ENCODE results near the gene MTHFSD. TPM values are rescaled to one million over a fixed set of nuclear protein-coding genes. Genes with fewer than 3 reads are reported as not detected.

MTHFSD gene
- total RNA-seq, 1 donor from 2014 or later = 12.2 TPM

DNA sequence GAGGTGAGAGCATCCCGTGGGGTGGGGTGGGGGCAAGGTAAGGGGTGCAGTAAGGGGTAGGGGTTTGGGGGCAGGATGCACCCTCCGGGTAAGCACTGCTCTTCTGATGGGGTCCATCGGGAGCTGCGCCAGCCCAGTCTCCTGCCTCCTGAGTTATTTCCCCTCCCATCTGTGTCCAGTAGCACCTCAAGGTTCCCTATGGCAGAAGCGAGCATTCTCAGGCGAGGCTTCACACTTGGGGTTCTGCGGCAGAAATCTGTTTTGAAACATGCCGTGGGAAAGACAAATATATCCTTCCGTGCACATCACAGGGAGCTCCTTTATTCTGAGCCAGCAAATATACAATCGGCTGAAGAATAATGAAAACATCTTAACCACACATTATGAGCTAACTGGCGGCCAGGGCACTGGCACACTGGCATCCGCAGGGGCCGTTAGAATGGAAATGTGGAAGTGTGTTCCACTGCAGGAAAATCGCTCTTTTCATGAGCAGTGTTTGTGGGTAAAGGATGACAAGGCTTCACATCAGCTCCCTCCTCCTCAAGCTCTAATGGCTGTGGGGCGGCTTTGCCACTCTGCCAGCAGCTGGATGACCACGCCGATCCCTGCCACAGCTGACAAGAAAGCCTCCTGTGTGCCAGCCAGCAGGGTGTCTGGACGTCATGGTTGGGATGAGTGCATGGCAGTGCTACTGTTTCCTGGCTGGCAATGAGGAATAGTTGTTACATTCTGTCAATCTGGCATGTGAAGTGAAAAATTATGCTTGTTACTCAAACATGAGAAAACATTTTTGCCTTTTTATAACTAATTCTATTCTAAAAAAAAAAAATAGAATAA lies 20.0 kb downstream of the MTHFSD start:
- DNase-seq (ENCODE audit: low spot score) = no peak

DNA sequence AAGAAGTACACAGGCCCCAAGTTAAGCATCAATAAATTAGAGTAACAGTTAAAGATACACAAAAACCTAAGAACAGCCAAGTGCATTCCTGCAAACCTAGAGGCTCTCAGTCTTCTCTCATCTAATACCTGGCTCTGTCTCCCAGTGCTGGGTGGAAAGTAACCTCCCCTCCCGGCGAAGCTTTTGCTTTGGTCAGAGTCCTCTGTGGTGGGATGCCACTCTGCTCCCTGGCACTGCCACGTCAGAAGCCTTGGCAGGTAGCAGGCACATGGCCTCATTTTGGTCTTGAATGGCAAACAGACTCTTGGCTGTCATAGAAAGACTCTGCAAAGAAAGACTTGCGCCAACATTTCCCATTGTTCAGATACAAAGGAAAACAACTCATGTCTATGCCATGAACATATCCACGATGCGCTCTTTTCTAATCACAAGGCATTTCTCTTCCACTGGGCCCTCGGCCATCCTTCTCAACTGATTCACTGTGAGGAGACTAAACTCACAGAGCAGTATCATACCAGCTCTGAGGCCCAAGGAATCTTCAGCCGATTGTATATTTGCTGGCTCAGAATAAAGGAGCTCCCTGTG lies 21.2 kb downstream of the MTHFSD start:
- DNase-seq (ENCODE audit: low spot score) = no peak
- intact Hi-C loops (cut with DNase I) = no loop called here

More for the DNA sequence above, 20.0 kb downstream of the MTHFSD start:
- intact Hi-C loops (cut with DNase I) = no loop called here

DNA sequence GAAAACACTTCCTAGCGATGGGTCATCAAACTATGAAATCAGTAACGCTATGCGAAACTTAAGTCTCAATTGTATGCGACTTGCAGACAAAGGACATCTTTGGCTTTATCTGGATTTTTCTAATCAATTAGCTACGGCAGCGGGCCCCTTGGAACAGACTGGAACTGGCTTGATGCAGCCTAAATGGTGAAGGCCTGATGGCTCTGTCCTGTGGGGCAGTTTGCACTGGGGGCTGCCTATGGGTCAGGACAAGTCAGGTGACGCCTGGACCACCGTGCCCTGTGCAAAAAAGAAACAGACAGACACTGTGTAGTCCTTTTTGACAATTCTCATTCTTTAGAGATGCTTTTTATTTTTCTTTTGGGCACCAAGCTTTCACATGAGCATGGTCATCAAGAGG lies 22.0 kb downstream of the MTHFSD start:
- no peak for DNase-seq (ENCODE audit: low spot score)

DNA sequence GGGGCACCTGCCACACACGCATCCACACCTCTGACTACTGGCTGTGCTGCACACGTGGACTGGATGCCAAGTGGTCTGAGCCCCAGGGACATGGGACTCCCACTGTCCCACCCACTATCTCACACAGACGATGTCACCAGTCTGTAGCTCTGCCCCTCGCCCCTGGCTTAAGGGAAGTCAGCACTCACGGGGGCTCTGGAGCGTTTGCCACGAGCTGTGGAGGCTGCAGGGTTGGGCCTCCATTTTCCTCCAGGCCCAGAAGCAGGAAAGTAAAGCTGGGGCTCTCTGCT lies 22.6 kb downstream of the MTHFSD start:
- intact Hi-C loops (cut with DNase I) = no loop called here
- no peak for DNase-seq (ENCODE audit: low spot score)

More for the DNA sequence above, 22.0 kb downstream of the MTHFSD start:
- intact Hi-C loops (cut with DNase I) = no loop called here

DNA sequence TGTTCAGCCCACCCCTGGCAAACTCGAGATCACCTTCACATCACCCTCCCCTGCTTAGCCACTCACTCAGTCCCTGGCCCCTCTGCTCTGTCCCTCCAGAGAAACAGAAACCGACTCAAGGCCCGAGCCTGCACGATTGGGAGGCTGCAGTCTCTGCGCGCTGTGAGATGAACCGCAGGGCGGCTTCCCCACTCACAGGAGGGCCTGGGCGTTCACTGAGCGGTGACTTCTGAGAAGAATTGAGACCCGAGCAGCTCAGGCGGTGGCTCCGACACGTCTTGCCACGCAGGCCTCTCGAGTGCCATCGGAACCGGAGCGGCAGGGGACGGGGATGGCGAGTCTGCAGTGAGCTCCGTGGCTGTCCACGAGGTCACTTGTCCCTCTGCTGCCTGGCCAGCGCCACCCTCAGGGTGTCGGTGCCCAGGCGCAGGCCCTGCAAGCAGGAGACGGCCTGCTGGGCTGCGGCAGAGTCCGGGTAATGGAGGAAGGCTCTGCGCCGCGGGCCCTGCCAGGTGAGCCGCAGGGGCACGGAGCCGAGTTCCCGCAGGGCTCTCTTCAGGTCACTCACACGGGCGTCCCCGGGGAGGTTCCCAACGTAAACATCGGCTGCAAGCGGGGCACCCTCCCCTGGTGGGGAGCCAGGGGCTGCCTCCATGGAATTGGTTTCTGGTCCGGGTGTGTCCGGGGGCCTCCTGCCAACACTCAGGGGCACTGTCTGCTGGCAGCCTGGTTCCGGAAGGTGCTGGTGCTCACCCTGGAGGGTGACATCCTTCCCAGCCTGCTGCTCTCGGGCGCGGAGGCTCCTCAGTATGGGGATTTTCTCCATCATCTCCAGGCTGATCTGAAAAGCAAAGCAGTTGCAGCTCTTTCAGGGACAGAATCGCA lies 23.2 kb downstream of the MTHFSD start:
- no peak for DNase-seq (ENCODE audit: low spot score)
- intact Hi-C loops (cut with DNase I) = no loop called here

DNA sequence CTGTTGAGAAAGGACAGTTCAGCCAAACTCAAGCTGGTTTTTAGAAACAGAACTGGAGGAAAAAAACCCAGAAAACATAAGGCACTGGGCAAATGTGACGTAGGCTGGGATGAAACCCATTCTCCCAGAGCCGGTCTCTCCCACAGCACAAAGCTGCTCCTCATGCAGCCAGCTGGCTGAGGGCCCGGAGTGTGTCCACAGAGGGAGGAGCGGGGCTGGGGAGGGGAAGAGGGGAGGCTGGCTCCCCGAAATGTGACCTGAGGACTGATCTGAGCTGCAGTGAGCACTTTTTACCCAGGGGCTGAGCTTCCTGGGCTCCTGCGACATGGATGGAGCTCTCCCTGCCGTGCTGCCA lies 23.9 kb downstream of the MTHFSD start:
- no peak for DNase-seq (ENCODE audit: low spot score)
- intact Hi-C loops (cut with DNase I) = no loop called here

DNA sequence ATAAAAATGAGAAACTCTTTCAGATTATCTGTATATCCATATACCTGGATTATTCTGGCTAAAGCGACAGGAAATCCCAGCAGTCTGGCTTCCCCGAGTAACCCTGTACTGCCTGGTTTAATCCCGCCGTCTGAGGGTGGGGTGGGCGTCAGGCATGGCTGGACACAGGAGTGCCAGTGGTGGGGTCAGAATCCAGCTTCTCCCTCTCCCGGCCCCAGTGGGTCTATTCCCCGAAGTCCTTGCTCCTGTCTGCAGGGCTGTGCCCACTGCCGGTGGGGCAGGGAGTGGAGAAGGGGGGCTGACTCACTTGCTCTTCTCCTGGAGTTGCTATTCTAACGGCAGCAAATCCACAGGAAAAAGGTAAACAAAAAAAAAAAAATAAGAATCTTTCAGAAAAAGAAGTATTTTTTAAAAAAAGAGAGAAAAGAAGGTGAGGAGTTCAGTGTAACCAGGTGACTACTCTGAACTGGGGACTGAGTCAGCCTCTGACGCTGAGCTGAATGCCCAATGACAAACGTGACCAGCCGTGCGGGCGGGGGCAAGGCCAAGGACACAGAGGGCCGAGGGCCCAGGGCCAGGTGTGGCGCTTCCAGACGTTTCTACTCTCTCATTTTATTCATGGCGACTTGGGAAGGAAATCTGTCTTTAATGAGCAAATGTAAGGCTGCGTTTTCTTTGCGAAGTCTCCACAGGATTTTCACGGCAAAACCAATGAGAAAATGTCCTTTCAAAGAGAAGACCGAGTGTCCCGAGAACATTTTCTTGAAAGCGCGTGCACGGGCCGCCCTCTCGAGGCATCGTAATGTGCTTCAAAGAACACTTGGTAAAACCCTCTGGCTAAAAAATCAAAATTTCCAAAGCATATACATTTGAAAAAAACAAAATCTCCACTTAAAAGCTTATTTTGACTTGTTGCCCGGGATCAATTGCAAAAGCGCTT lies 24.5 kb downstream of the MTHFSD start:
- intact Hi-C loops (cut with DNase I) = no loop called here
- DNase-seq (ENCODE audit: low spot score) = no peak

DNA sequence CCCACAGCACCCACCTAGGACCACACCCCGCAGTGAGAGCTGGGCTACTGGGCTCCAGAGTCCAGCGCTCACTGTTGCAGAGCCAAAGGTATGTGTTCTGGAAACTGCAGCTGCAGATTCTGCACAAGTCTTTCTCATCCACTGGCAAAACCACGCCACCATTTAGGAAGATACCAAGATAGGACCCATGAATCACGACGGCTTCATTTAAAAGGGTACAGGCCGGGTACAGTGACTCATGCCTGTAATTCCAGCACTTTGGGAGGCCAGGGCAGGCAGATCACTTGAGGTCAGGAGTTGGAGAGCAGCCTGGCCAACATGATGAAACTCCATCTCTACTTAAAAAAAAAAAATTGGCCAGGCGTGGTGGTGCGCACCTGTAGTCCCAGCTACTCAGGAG lies 25.9 kb downstream of the MTHFSD start:
- DNase-seq (ENCODE audit: low spot score) = no peak
- intact Hi-C loops (cut with DNase I) = no loop called here

DNA sequence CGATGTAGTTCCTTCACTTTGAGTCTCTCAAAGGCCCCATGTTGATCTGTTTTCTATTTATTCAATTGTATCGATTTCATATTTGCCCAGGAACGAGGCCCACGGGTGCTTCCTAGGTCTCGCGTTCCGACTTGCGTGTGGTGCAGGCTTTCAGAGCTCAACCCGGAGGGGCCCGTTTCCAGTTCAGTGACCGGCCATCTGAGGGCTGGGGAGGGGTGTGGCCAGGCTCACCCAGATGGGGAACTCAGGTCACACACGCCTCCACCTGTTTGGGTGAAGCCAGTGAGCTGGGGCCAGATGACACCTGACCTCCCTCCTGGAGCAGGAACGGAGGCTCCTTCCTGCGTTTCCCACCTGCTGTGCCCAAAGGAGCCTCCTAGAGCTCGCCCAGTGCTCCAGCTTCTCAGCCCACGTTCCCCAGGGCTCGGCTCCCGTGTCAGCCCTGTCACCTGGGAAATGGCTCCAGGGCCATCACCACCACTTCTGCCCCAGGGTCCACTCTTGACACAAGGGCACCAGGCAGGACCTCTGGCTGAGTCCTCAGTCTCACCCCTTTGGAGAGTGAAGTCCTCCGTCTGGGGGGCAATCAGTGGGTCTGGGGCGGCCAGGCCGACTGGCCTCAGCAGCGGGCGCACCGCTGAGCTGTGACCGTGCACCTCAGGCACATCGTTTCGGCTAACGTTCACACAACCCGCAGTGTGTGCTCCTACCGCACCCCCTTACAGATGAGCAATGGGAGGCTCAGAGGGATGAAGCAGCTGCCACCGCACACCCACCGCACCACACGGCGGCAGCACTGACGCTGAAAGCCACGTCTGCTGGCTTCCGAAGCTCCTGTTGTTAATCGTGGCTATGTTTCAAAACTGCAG lies 26.7 kb downstream of the MTHFSD start:
- intact Hi-C loops (cut with DNase I) = no loop called here

DNA sequence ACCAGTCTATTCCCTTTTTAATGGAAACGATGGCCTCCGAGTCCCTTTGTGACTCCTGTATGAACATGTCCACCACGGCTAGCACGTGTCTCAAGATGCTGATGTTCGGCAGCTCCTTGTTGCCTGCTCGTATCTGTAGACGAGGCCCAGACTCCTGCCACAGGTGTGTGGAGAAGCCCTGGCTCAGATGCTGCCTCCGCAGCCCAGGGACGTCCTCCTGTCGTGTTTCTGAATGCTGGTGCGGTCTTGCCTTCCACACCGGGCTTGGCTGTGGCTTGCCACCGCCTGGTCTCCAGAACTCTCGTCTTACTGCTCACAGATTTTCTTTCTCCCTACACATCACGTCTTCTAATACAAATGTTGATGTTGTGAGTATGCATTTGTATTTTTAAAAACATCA lies 27.7 kb downstream of the MTHFSD start:
- intact Hi-C loops (cut with DNase I) = no loop called here
- DNase-seq (ENCODE audit: low spot score) = no peak

More for the DNA sequence above, 26.7 kb downstream of the MTHFSD start:
- no peak for DNase-seq (ENCODE audit: low spot score)

DNA sequence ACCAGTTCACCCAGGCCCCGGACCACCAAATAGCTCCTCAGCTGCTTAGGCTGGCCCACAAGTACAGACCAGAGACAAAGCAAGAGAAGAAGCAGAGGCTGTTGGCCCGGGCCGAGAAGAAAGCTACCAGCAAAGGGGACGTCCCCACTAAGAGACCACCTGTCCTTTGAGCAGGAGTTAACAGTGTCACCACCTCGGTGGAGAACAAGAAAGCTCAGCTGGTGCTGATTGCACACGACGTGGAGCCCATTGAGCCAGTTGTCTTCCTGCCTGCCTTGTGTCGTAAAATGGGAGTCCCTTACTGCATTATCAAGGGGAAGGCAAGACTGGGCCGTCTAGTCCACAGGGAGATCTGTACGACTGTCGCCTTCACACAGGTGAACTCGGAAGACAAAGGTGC lies 29.3 kb downstream of the MTHFSD start:
- DNase-seq (ENCODE audit: low spot score) = no peak
- intact Hi-C loops (cut with DNase I) = no loop called here

DNA sequence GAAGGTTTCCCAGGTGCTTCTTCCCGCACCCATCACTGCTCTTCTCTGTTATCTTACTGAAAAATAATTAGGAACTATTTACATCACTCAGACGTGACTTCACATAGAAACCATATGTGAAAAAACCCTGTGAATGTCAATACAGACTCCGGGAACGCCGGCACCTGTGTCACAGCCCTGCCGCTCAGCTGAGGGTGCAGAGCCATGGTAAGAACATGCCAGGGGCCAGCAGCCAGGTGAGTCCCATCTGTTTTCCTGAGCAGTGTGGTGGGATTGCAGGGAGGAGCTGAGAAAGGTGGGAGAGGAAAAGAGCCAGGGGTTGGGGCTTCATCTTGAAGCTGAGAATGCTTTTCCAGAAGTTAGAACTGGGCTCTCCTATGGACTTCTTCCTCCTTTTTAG lies 31.0 kb downstream of the MTHFSD start:
- no peak for DNase-seq (ENCODE audit: low spot score)
- intact Hi-C loops (cut with DNase I) = no loop called here

DNA sequence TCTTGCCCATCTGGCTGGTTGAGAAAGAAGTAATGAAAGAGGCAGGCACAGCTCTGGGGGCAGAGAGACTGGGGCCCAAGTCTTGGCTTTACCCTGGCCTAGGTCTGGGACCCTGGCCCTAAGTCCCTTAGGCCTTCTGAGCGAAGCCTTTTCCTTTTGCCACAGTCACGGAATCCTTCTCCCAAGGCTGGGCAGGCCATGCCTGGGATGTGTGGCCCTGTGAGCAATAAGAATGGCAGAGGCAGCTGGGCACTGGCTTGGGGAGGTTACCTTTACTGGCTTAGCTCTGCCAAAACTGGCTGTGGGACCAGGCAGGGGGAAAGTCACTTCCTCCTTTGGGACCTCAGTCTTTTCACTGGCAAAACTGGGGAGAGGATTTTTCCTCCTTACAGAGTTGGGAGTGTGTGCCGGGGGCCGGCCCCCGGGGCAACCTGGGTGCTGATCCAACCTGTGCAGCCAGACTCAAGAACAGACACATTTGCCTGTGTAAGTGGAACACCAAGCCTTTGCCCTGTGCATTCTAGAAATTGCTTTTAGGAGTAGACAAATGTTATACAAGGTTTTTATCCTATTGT lies 31.8 kb downstream of the MTHFSD start:
- no peak for DNase-seq (ENCODE audit: low spot score)
- intact Hi-C loops (cut with DNase I) = no loop called here

DNA sequence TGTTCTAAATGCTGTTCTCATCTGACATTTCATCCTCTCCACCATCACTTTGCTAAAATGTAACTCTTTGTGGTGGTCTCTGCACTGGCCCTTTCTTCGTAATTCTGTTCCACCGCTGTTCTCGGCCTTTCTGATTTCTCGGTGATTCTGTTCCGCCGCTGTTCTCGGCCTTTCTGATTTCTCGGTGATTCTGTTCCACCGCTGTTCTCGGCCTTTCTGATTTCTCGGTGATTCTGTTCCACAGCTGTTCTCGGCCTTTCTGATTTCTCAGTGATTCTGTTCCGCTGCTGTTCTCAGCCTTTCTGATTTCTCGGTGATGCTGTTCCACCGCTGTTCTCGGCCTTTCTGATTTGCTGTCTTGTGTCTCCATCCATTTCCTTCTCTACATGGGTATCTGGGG lies 32.4 kb downstream of the MTHFSD start:
- DNase-seq (ENCODE audit: low spot score) = no peak

DNA sequence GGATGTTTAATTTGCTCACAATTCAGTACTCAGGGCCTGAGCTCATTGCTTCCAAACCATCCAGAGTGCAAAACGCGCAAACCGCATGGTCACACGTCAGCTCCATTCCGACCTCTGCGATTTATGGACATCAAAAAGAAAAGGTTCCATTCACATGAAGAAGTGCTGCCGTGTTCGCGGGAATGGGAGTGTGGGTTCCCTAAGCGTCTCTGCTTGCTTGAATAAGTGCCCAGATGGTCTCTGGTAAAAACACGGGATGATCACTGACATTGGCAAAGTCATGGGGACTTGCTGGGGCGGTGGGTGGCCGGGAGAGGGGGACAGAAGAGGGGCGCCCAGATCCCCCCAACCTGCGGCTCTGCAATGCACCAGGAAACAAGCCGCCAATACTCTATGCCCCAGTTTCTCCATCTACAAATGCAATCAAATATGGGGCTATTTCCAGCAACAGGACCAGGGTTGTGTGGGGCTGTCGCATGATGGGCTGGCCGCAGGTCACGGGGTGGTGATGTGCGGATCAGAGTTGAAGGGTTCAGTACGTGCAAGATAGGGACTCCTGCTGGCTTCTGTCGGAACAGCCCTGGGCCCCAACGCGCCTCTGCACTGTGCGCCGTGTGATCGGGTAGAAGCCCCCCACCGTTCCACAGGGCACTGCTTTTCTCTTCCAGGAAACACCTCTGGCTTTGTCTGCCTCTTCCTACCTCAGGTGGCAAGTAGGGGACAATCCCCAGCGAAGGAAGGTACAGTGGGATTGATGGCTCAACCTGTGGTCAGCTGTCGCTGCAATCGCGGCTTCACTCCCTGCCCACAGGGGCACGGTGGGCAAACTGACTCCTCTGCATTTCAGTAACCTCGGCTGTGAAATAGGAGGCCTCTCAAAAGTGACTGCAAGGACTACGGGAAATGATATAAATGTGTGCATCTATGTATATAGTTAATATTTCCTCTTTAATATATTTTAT lies 33.5 kb downstream of the MTHFSD start:
- intact Hi-C loops (cut with DNase I) = no loop called here
- no peak for DNase-seq (ENCODE audit: low spot score)

More for the DNA sequence above, 32.4 kb downstream of the MTHFSD start:
- intact Hi-C loops (cut with DNase I) = no loop called here

DNA sequence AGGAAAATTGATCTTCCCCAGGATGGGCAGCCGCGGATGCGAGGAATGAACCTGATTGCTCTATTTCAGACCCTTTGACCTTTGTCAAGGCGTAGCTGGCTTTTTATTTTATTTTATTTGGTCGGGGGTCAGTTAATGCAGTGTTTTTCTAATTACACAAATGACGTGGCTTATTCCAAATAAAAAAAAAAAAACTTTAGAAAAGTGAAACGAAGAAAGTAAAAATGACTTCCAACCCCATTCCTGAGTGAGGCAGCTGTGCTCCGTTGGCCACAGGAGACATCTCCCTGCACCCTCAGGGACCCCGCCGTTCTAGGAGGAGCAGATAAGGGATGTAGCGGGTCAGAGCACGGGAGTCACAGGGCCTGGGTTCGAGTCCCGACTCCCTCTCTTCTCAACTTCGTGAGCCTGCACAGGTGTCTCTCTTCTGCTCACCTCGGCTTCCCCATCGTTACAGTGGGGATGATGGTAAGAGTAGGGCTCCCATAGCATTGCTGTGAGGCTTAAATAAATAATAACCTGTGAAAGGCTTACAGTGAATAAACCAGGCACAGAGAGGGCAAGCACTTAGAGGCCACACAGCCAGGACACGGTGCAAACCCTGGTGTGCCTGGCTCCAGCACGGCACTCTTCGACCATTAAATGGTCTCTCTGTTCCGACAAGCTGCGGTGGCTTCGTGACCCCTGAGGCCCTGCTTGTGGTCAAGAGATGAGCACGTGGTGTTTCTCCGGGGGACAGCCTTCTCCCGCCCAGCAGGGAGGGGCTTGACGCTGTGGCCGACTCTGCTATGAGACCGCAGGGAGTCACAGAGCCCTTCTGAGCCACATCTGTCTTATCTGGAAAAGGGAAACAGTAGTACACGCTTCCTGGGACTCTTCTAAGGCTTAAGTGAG lies 34.5 kb downstream of the MTHFSD start:
- DNase-seq (ENCODE audit: low spot score) = no peak
- intact Hi-C loops (cut with DNase I) = no loop called here
